K562 (cell line): ENCODE measurements around the gene NACA2. TPM values are rescaled to one million over a fixed set of nuclear protein-coding genes. Genes with fewer than 3 reads are reported as not detected.

Experiments used
- ATAC-seq: fragments of 200-7000 bp; cut with Tn5 transposase; 3 replicates; pipeline ENCODE4 v1.9.1; 2020; ENCODE audit warnings: moderate library complexity
- BruUV-seq: library from RNA; stranded (reverse); fragments of 400-500 nt; replicated peaks from 2 replicates; lab custom pipeline; 2021; lab: Mats Ljungman, UMichigan
- CTCF ChIA-PET: fragments of 300-600 bp; formaldehyde crosslinking; extraction: SDS; loops from one replicate; lab custom pipeline; 2021; ENCODE audit warnings: low intra/inter-chr PET ratio; lab: Yijun Ruan, JAX
- POLR2A ChIA-PET: fragments of 300-600, 350-650 bp; sonication (Branson Sonifier 250); formaldehyde crosslinking; extraction: SDS; loops from one replicate; lab custom pipeline; 2021; ENCODE audit warnings: antibody characterized with exemption, inconsistent platforms; lab: Yijun Ruan, JAX
- DNase-seq, 4 experiments: peaks; one replicate each; pipeline versions ENCODE4 v3.0.0 to v3.0.0-alpha.2; 2011 to 2018; ENCODE audit warnings: low spot score in 3 of 4, mixed read lengths in 3 of 4; ENCODE audit errors: extremely low read depth in 1 of 4
- FAIRE-seq: peaks from 2 replicates; lab custom pipeline; 2011; peaks lifted over from hg19 to GRCh38; lab: Jason Lieb, UNC
- H2AFZ ChIP-seq: 2 replicates; pipeline ENCODE4 v1.6.0; 2011; ENCODE audit warnings: low read depth, low read length, control low read depth, inconsistent platforms
- H3K27ac ChIP-seq: fragments of 200-600 bp; 3 replicates; pipeline ENCODE4 v1.8.0; 2011; ENCODE audit warnings: low read depth, mild to moderate bottlenecking, control low read depth, inconsistent platforms, low read length, moderate library complexity, mixed read lengths; ENCODE audit errors: extremely low read depth
- H3K27me3 ChIP-seq, 2 experiments: fragments of 300-600 bp in 1 of 2; 2 replicates in 1 of 2; 3 replicates in 1 of 2; pipeline versions ENCODE4 v1.6.0 to v1.8.0; 2011; ENCODE audit warnings: inconsistent platforms in 2 of 2, low read length in 2 of 2, mild to moderate bottlenecking in 1 of 2, mixed read lengths in 1 of 2, moderate library complexity in 1 of 2; ENCODE audit not compliant: control insufficient read depth in 2 of 2, insufficient read depth in 2 of 2
- H3K36me3 ChIP-seq: fragments of 300-600 bp; 3 replicates; pipeline ENCODE4 v1.8.0; 2011; ENCODE audit warnings: mild to moderate bottlenecking, low read length, inconsistent platforms; ENCODE audit not compliant: control insufficient read depth, insufficient read depth
- H3K4me1 ChIP-seq, 2 experiments: fragments of 200-600 bp in 1 of 2; replicated peaks in 1 of 2; 2 replicates in 1 of 2; 3 replicates in 1 of 2; pipeline versions ENCODE4 v1.5.1 to v1.8.0; 2011; ENCODE audit warnings: inconsistent platforms in 2 of 2, low read length in 2 of 2, mild to moderate bottlenecking in 1 of 2, mixed read lengths in 1 of 2, moderate library complexity in 1 of 2; ENCODE audit not compliant: control insufficient read depth in 2 of 2, insufficient read depth in 2 of 2
- H3K4me2 ChIP-seq: 2 replicates; pipeline ENCODE4 v1.6.1; 2011; ENCODE audit warnings: low read length, control low read depth, inconsistent platforms, mixed read lengths; ENCODE audit not compliant: insufficient read depth
- H3K4me3 ChIP-seq: fragments of 200-600 bp; sonication (generic), shearing (Covaris generic); 2 replicates; pipeline ENCODE4 v1.5.1; 2016; ENCODE audit warnings: control low read depth, inconsistent platforms
- H3K79me2 ChIP-seq: fragments of 200-600 bp; 3 replicates; pipeline ENCODE4 v1.8.0; 2011; ENCODE audit warnings: low read length, inconsistent platforms; ENCODE audit not compliant: control insufficient read depth, insufficient read depth
- H3K9ac ChIP-seq, 2 experiments: 2 replicates each; pipeline versions ENCODE4 v1.6.0 to v1.6.1; 2011; ENCODE audit warnings: low read depth in 2 of 2, low read length in 2 of 2, control low read depth in 1 of 2, inconsistent platforms in 1 of 2, mild to moderate bottlenecking in 1 of 2, mixed read lengths in 1 of 2; ENCODE audit not compliant: insufficient read depth in 1 of 2
- H3K9me1 ChIP-seq: one replicate; pipeline ENCODE4 v1.6.0; 2011; ENCODE audit warnings: inconsistent platforms, mild to moderate bottlenecking, low read length, moderate library complexity; ENCODE audit not compliant: control insufficient read depth, insufficient read depth
- H3K9me3 ChIP-seq: replicated peaks from 2 replicates; pipeline ENCODE4 v1.5.1; 2011; ENCODE audit warnings: low read depth, low read length, inconsistent platforms; ENCODE audit not compliant: control insufficient read depth, insufficient read depth
- H4K20me1 ChIP-seq: replicated peaks from 2 replicates; pipeline ENCODE4 v1.6.1; 2011; ENCODE audit warnings: low read length, inconsistent platforms, mixed read lengths; ENCODE audit not compliant: control insufficient read depth, insufficient read depth
- MYNN ChIP-seq, 2 experiments: sonication (generic); formaldehyde crosslinking in 1 of 2; IDR thresholded peaks; 2 replicates each; pipeline versions ENCODE4 v1.5.0 to v1.6.1; 2016 to 2020; ENCODE audit warnings: antibody characterized with exemption in 1 of 2, missing genetic modification reagents in 1 of 2
- in situ Hi-C: fragments of 300-500 bp; cut with MboI; formaldehyde crosslinking; loops from 4 replicates; pipeline ENCODE4 v1.15.0; 2018; ENCODE audit warnings: inconsistent platforms, mixed read lengths
- intact Hi-C: fragments of 100-400 bp; cut with micrococcal nuclease; formaldehyde crosslinking; loops from 2 replicates; pipeline ENCODE4 v1.14.2; 2022
- polyA plus RNA-seq, 8 experiments: library from polyadenylated mRNA; depleted of rRNA in 4 of 8; stranded (reverse) in 5 of 8; unstranded in 3 of 8; fragments of >200 nt; fragmentation: Nextera tagmentation in 2 of 8; fragmentation: Illumina TruSeq in 1 of 8; extraction: Ambion mirVana in 2 of 8; extraction: Trizol in 1 of 8; gene quantifications; 2 replicates each; pipeline versions ENCODE4 v1.2.1 to v1.2.3, GENCODE V29; 2011 to 2014; ENCODE audit warnings: inconsistent platforms in 1 of 8, missing spikeins in 1 of 8
- total RNA-seq, 7 experiments: library from RNA; depleted of rRNA in 6 of 7; stranded (reverse); fragments of >200 nt in 6 of 7; fragmentation: Illumina TruSeq in 2 of 7; extraction: Trizol in 2 of 7; gene quantifications; 2 replicates each; pipeline versions ENCODE4 v1.2.1 to v1.2.3, GENCODE V29; 2011 to 2021; ENCODE audit warnings: low replicate concordance in 1 of 7
- TF ChIP-seq, protein P1 (sequence below), 3 experiments: fragments of 200-800 bp in 1 of 3; fragments of 250-450 bp in 1 of 3; fragments of 450-650 bp in 1 of 3; sonication (Bioruptor Pico) in 1 of 3; sonication (Bioruptor generic) in 1 of 3; formaldehyde crosslinking in 1 of 3; IDR thresholded peaks; 2 replicates each; pipeline versions ENCODE4 v1.6.1 to v1.8.0; 2016 to 2022; ENCODE audit warnings: mild to moderate bottlenecking in 2 of 3, missing genetic modification characterization in 2 of 3, missing compliant biosample characterization in 1 of 3, moderate library complexity in 1 of 3

Gene NACA2
- total and polyA plus RNA-seq, 9 of the 15 experiments (the other 6 are each of a cell fraction or from before 2014, with no cell fraction given): 0.13 to 0.29 (median 0.23) TPM; not detected in 4

DNA sequence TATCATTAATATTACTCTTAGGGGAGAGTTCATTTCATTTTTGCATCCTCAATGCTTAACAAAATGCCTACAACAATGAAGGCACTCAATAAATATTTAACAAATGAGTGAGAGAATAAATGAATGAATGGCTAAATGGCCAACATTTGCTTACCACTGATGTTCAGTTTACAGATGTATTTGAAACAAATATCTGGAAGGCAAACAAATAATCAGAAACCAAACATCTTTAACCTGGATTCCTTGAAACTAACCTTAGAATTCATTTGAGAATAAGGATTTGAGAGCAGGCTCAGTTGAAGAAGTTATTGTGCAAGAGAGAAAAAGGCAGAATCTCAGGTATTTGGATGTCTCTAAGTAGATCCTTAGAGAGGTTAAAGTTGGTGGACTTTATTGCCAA is 8.4 kb downstream of the NACA2 start:
- Histone ChIP-seq H4K20me1 (no peaks in the 10 kb centered on the region), H3K79me2 (no peaks in the 10 kb centered on the region), H3K4me3 (no peak overlapping the region), H3K4me2 (no peak overlapping the region), H3K9me1 (no peaks in the 10 kb centered on the region), H3K4me1 (no peaks in the 10 kb centered on the region), H3K27ac (no peak overlapping the region), H3K36me3 (no peaks in the 10 kb centered on the region), H3K27me3 (0 out of 5 replicates have a peak, but pooled peaks cover 0 to 3% of the 10 kb centered on the region in 2 experiments), H2AFZ (no peak overlapping the region), H3K9me3 (no peaks in the 10 kb centered on the region), H3K9ac (no peak overlapping the region)
- intact Hi-C loops (loop anchor here (2.0 kb wide), 1 partner anchor 170 kb away; no protein-coding TSS in a partner anchor), in situ Hi-C loops (no loop called here)
- FAIRE-seq (no peak), DNase-seq (no peak), ATAC-seq (no peak)
- POLR2A ChIA-PET: interaction anchor here (0.5 kb wide), 1 partner anchor 169 kb away, joined by 3 read pairs; no protein-coding TSS in a partner anchor
- BruUV-seq: no TSS peak
- CTCF ChIA-PET: no interaction called here
- TF ChIP-seq, protein P1, sequence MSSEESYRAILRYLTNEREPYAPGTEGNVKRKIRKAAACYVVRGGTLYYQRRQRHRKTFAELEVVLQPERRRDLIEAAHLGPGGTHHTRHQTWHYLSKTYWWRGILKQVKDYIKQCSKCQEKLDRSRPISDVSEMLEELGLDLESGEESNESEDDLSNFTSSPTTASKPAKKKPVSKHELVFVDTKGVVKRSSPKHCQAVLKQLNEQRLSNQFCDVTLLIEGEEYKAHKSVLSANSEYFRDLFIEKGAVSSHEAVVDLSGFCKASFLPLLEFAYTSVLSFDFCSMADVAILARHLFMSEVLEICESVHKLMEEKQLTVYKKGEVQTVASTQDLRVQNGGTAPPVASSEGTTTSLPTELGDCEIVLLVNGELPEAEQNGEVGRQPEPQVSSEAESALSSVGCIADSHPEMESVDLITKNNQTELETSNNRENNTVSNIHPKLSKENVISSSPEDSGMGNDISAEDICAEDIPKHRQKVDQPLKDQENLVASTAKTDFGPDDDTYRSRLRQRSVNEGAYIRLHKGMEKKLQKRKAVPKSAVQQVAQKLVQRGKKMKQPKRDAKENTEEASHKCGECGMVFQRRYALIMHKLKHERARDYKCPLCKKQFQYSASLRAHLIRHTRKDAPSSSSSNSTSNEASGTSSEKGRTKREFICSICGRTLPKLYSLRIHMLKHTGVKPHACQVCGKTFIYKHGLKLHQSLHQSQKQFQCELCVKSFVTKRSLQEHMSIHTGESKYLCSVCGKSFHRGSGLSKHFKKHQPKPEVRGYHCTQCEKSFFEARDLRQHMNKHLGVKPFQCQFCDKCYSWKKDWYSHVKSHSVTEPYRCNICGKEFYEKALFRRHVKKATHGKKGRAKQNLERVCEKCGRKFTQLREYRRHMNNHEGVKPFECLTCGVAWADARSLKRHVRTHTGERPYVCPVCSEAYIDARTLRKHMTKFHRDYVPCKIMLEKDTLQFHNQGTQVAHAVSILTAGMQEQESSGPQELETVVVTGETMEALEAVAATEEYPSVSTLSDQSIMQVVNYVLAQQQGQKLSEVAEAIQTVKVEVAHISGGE (CRISPR knock-in tag; IDR thresholded peaks at IDR 0.05): peak in 1 of 3 experiments; percentile 92; a peak in 2 of 6 replicates
- no peak for TF ChIP-seq MYNN (IDR thresholded peaks at IDR 0.05)
- no peak for TF ChIP-seq MYNN (CRISPR knock-in tag; IDR thresholded peaks at IDR 0.05)
